Measurements from ENCODE around the gene RABL3.

The RABL3 gene

DNA sequence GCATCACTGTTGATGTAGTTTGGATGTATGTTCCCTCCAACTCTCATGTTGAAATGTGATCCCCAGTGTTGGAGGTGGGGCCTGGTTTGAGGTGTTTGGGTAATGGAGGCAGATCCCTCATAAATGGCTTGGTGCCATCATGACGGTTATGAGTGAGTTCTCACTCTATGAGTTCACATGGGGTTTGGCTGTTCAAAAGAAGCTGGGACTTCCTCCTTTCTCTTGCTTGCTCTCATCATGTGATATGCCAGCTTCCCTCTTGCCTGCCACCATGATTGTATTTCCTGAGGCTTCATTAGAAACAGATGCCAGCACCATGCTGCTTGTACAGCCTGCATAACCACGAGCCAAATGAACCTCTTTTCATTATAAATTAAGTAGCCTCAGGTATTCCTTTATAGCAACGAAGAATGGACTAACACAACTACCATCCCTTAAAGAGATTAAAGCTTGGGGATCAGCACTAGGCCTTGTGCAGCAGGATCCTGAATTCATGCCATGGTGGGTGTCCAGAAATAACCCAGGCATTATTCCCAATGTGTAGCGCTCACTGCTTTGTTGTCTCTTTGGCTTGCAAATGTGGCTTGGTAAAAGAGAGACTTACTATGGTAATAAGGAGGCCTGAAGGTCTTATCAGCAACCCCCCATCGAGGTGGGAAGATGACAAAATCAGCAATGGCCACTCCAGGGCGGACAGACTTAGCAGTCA, 104.3 kb downstream of the RABL3 start:
- CTCF ChIA-PET, result no interaction called here
- POLR2A ChIA-PET (ENCODE audit: low non-redundant PET), result no interaction called here
- no peak for DNase-seq (ENCODE audit: low spot score)

DNA sequence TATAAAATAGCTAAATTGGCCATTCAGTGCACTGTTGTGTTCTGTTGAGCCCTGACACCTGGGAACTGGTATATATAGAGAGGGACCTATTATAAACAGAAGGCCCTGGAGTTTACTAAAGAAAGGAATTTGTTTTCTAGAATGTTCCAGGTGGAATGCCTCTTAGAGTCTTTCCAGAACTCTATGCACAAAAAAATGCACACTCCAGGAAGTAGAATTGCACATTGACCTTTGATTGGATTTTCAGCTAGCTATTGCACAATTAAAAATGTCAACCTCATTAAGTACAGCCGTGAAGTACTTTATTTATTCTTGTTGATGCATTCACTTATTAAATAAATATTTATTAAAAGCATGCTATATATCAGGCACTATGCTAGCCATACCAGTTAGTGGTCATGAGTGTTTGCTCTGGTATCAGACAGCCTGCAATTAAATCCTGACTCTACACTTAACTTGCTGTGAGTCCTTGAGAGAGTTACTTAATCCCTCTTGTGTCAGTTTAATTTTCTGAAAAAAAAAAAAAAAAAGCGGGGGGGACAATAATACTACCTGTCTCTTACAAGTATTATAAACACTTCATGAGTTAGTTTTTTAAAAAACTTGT, 105.4 kb downstream of the RABL3 start:
- DNase-seq (ENCODE audit: low spot score), result no peak
- ChIA-PET POLR2A (ENCODE audit: low non-redundant PET) (no interaction called here), CTCF (no interaction called here)
- H3K27ac ChIP-seq, result no peak overlapping the region
- TF ChIP-seq, protein P1, sequence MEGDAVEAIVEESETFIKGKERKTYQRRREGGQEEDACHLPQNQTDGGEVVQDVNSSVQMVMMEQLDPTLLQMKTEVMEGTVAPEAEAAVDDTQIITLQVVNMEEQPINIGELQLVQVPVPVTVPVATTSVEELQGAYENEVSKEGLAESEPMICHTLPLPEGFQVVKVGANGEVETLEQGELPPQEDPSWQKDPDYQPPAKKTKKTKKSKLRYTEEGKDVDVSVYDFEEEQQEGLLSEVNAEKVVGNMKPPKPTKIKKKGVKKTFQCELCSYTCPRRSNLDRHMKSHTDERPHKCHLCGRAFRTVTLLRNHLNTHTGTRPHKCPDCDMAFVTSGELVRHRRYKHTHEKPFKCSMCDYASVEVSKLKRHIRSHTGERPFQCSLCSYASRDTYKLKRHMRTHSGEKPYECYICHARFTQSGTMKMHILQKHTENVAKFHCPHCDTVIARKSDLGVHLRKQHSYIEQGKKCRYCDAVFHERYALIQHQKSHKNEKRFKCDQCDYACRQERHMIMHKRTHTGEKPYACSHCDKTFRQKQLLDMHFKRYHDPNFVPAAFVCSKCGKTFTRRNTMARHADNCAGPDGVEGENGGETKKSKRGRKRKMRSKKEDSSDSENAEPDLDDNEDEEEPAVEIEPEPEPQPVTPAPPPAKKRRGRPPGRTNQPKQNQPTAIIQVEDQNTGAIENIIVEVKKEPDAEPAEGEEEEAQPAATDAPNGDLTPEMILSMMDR (conservative IDR thresholded peaks at IDR 0.05; ENCODE audit: low read depth), result no peak

More for the DNA sequence above, 104.3 kb downstream of the RABL3 start:
- TF ChIP-seq, protein P1 (conservative IDR thresholded peaks at IDR 0.05; ENCODE audit: low read depth), result no peak
- no peak overlapping the region for H3K27ac ChIP-seq
